CD4-positive, alpha-beta T cell (primary cell): ENCODE results near the gene MAST4. TPM values are rescaled to one million over a fixed set of nuclear protein-coding genes. Genes with fewer than 3 reads are reported as not detected.

Experiments used
- ATAC-seq: fragments of 200-7000 bp; cut with Tn5 transposase; one replicate; pipeline ENCODE4 v1.10.0; 2022; ENCODE audit warnings: mild to moderate bottlenecking; ENCODE audit not compliant: poor library complexity
- CTCF ChIA-PET: fragments of 350-600 bp; sonication (Branson Sonifier 250); formaldehyde crosslinking; loops from one replicate; lab custom pipeline; 2021; ENCODE audit warnings: antibody characterized with exemption, inconsistent platforms; lab: Charles Lee
- POLR2A ChIA-PET: fragments of 350-600 bp; sonication (Branson Sonifier 250); formaldehyde crosslinking; loops from one replicate; lab custom pipeline; 2021; ENCODE audit warnings: antibody characterized with exemption, inconsistent platforms; lab: Charles Lee
- DNase-seq, 14 experiments: peaks; one replicate each; pipeline ENCODE4 v3.0.0-alpha.2; 2013 to 2020; ENCODE audit warnings: mixed read lengths in 2 of 14
- H3K27ac ChIP-seq, 2 donors: one replicate each; pipeline versions ENCODE4 v1.5.1 to v1.7.0; 2013; ENCODE audit warnings: low read length in 2 of 2, low read depth in 1 of 2, mild to moderate bottlenecking in 1 of 2
- H3K27me3 ChIP-seq, 2 experiments: 1 replicate in 1 of 2; 2 replicates in 1 of 2; pipeline versions ENCODE4 v1.6.1 to v1.7.0; 2013; ENCODE audit warnings: low read length in 2 of 2, control low read depth in 1 of 2, mild to moderate bottlenecking in 1 of 2, moderate library complexity in 1 of 2; ENCODE audit not compliant: insufficient read depth in 2 of 2, control insufficient read depth in 1 of 2
- H3K36me3 ChIP-seq: one replicate; pipeline ENCODE4 v1.6.1; 2013; ENCODE audit warnings: low read length, control low read depth; ENCODE audit not compliant: insufficient read depth
- H3K4me1 ChIP-seq: one replicate; pipeline ENCODE4 v1.6.1; 2013; ENCODE audit warnings: low read length, control low read depth; ENCODE audit not compliant: insufficient read depth
- H3K4me3 ChIP-seq: one replicate; pipeline ENCODE4 v1.5.1; 2013; ENCODE audit warnings: mild to moderate bottlenecking, low read length, moderate library complexity
- H3K9me3 ChIP-seq, 2 experiments: 1 replicate in 1 of 2; 2 replicates in 1 of 2; pipeline versions ENCODE4 v1.6.1 to v1.7.0; 2013; ENCODE audit warnings: low read length in 2 of 2, mild to moderate bottlenecking in 2 of 2, control low read depth in 1 of 2, moderate library complexity in 1 of 2; ENCODE audit not compliant: control insufficient read depth in 1 of 2, insufficient read depth in 1 of 2
- H3K27ac Mint-ChIP-seq: one replicate; pipeline ENCODE4 v1.8.0; 2020; ENCODE audit warnings: mixed read lengths
- H3K27me3 Mint-ChIP-seq: one replicate; pipeline ENCODE4 v1.8.0; 2021; ENCODE audit warnings: mixed read lengths
- H3K36me3 Mint-ChIP-seq: one replicate; pipeline ENCODE4 v1.8.0; 2021; ENCODE audit warnings: low read depth, mixed read lengths
- H3K4me1 Mint-ChIP-seq: one replicate; pipeline ENCODE4 v1.8.0; 2021; ENCODE audit warnings: low read depth, mixed read lengths
- H3K4me3 Mint-ChIP-seq: one replicate; pipeline ENCODE4 v1.8.0; 2020; ENCODE audit warnings: mild to moderate bottlenecking, mixed read lengths
- H3K9me3 Mint-ChIP-seq: one replicate; pipeline ENCODE4 v1.8.0; 2020; ENCODE audit warnings: mixed read lengths
- CTCF ChIP-seq: fragments of 200-600 bp; IDR thresholded peaks from one replicate; pipeline ENCODE4 v1.8.0; 2022; ENCODE audit warnings: antibody characterized with exemption, mild to moderate bottlenecking
- intact Hi-C, 2 experiments: fragments of 100-400 bp; cut with DNase I in 1 of 2; cut with micrococcal nuclease in 1 of 2; formaldehyde crosslinking; loops; one replicate each; pipeline versions ENCODE4 v1.15.1 to v1.9.0; 2023 to 2025; cut with DNase I, micrococcal nuclease
- total RNA-seq, 174 experiments: library from RNA in 2 of 174; stranded (reverse) in 2 of 174; gene quantifications; one replicate each; pipeline ENCODE4 v1.2.3 and lab custom pipeline; 2021 to 2026

Gene MAST4
- total RNA-seq, 2 experiments from 2014 or later, result 21.3 to 21.6 TPM

DNA sequence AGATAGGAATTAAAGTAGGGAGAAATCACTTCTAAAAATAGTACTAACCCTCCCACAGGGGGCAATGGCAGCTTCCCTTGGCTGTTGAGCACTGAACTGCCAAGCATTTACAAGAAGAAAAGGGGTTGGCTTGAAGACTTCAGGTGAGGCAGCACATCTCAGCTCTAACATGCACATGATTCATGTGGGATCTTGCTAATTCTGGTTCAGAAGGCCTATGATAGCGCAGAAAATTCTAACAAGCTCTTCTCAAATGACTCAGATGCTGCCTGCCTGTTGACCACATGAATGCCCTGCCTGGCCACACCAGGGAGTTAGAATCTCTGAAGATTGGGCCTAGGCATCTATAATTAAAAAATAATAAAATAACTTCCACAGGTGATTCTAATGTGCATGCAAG, 577.8 kb downstream of the MAST4 start:
- Mint-ChIP-seq H3K27me3 (no peaks in the 10 kb centered on the region), H3K27ac (no peak overlapping the region), H3K4me3 (no peak overlapping the region), H3K9me3 (peaks cover 17% of the 10 kb centered on the region), H3K4me1 (peaks cover 18% of the 10 kb centered on the region), H3K36me3 (peaks cover 27% of the 10 kb centered on the region)
- Histone ChIP-seq H3K4me3 (no peak overlapping the region), H3K27me3 (no peaks in the 10 kb centered on the region), H3K27ac (no peak overlapping the region), H3K9me3 (peaks cover 0 to 17% of the 10 kb centered on the region in 2 experiments), H3K4me1 (peaks cover 7% of the 10 kb centered on the region), H3K36me3 (no peaks in the 10 kb centered on the region)
- ChIA-PET POLR2A (interaction anchor here (1.1 kb wide), 1 partner anchor 7 kb away, joined by 4 read pairs; no protein-coding TSS in a partner anchor), CTCF (no interaction called here)
- TF ChIP-seq CTCF, result no peak
- DNase-seq (no peak), ATAC-seq (no peak)
- intact Hi-C loops, result no loop called here

- Mint-ChIP-seq H3K27ac (no peak overlapping the region), H3K4me3 (no peak overlapping the region), H3K4me1 (peaks cover 25% of the 10 kb centered on the region), H3K36me3 (peaks cover 27% of the 10 kb centered on the region), H3K9me3 (peaks cover 17% of the 10 kb centered on the region), H3K27me3 (no peaks in the 10 kb centered on the region)
- peaks cover 0 to 17% of the 10 kb centered on the region in 2 experiments for H3K9me3 ChIP-seq
- ChIA-PET CTCF (no interaction called here), POLR2A (interaction anchor here (1.7 kb wide), 1 partner anchor 11 kb away, joined by 5 read pairs; no protein-coding TSS in a partner anchor)
- intact Hi-C loops, result loop anchor here in 1 of 2 experiments (2.0 kb wide), 1 partner anchor 22 kb away; no protein-coding TSS in a partner anchor
- DNase-seq (peak in 1 of 14 experiments; percentile 37), ATAC-seq (no peak)
- TF ChIP-seq CTCF, result no peak
- peaks cover 13% of the 10 kb centered on the region for H3K4me1 ChIP-seq
- no peaks in the 10 kb centered on the region for H3K36me3 ChIP-seq
- H3K27ac ChIP-seq, result no peak overlapping the region
- H3K4me3 ChIP-seq, result no peak overlapping the region
- H3K27me3 ChIP-seq, result no peaks in the 10 kb centered on the region
Measured at GRCh38 chr5:67176936-67177335, 580.7 kb downstream of the MAST4 start.

DNA sequence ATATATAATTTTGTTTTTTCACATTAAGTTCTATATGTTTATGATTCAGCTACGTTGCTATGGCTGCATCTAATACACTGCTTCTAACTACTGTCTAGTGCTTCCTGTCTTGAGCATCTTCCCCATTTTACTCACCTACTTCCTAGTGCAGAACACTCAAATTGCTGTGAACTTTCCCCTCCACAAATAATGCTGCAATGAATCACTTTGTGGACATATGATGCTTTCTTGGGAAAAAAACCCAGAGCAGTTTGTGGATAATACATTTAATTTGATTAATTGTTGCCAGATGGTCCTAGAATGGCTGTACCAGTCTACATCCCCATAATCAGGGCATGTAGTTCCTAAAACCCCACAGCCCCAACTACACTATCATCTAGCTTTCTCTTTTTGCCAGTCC, 581.9 kb downstream of the MAST4 start:
- Histone ChIP-seq H3K4me1 (peaks cover 24% of the 10 kb centered on the region), H3K27me3 (no peaks in the 10 kb centered on the region), H3K9me3 (peaks cover 0 to 17% of the 10 kb centered on the region in 2 experiments), H3K36me3 (no peaks in the 10 kb centered on the region), H3K4me3 (no peak overlapping the region), H3K27ac (no peak overlapping the region)
- H3K36me3 Mint-ChIP-seq, result peaks cover 27% of the 10 kb centered on the region
- no peak for TF ChIP-seq CTCF
- no peaks in the 10 kb centered on the region for H3K27me3 Mint-ChIP-seq
- ChIA-PET POLR2A (interaction anchor here (0.6 kb wide), 1 partner anchor 12 kb away, joined by 3 read pairs; no protein-coding TSS in a partner anchor), CTCF (interaction anchor here (1.2 kb wide), 1 partner anchor 9 kb away, joined by 3 read pairs; no protein-coding TSS in a partner anchor)
- no peak overlapping the region for H3K4me3 Mint-ChIP-seq
- H3K27ac Mint-ChIP-seq, result no peak overlapping the region
- peak in 2 of 14 experiments; percentile 32 to 58 for DNase-seq
- intact Hi-C loops, result no loop called here
- peaks cover 36% of the 10 kb centered on the region for H3K4me1 Mint-ChIP-seq
- H3K9me3 Mint-ChIP-seq, result peaks cover 17% of the 10 kb centered on the region
- ATAC-seq, result no peak
